ENCODE results near the gene AVPR1B. TPM values are rescaled to one million over a fixed set of nuclear protein-coding genes. Genes with fewer than 3 reads are reported as not detected.

AVPR1B gene
- total and polyA plus RNA-seq, 2 donors (not counting 3 experiments of a cell fraction or from before 2014, with no cell fraction given), result not detected

DNA sequence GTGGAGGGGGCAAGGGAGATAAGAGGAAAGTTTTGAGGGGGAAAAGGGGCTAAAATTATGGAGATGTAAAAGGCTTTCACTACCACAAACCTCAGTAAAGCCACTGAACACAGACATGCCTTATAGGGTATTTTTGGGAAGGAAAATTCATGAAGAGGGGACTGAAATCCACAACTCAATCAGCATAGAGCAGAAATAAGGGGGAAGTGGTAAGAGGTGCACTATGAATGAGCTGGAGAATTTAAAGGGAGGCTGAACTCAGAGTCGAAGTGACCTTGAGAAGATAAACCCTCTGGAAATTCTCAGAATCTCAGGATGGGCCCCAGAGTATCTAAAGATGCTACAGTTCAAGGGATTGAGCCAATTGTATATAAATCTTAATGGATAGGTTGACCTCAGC, 48.9 kb downstream of the AVPR1B start:
- Histone ChIP-seq H2AFZ (ENCODE audit: low read depth, low read length) (no peak overlapping the region), H3K9me1 (replicated peaks; ENCODE audit: control insufficient read depth, extremely low read depth, insufficient read depth, low read length) (no peaks in the 10 kb centered on the region), H3K79me2 (ENCODE audit: control insufficient read depth, insufficient read depth, low read length) (no peaks in the 10 kb centered on the region), H3K27me3 (ENCODE audit: control insufficient read depth in 2 of 2, insufficient read depth in 2 of 2, low read length in 2 of 2) (peaks cover 16 to 23% of the 10 kb centered on the region in 2 experiments), H3K4me3 (replicated peaks in 1 of 3; ENCODE audit: insufficient read depth in 1 of 3, low read depth in 1 of 3, low read length in 3 of 3) (no peak overlapping the region), H3K9me3 (replicated peaks; ENCODE audit: control insufficient read depth, insufficient read depth, low read length) (no peaks in the 10 kb centered on the region), H4K20me1 (replicated peaks; ENCODE audit: control insufficient read depth, extremely low read depth, insufficient read depth, low read length) (no peaks in the 10 kb centered on the region), H3K9ac (replicated peaks; ENCODE audit: extremely low read depth, insufficient read depth, low read length) (no peak overlapping the region), H3K27ac (ENCODE audit: insufficient read depth, low read depth, low read length) (no peak overlapping the region), H3K4me2 (ENCODE audit: insufficient read depth, low read length) (no peak overlapping the region), H3K4me1 (ENCODE audit: control insufficient read depth, extremely low read depth, insufficient read depth, low read length) (no peaks in the 10 kb centered on the region), H3K36me3 (ENCODE audit: control insufficient read depth in 2 of 2, extremely low read depth in 1 of 2, insufficient read depth in 2 of 2, low read length in 2 of 2) (no peaks in the 10 kb centered on the region)
- no TSS peak for BruUV-seq (replicated peaks)
- TF ChIP-seq GATA2 (IDR thresholded peaks at IDR 0.05; ENCODE audit: insufficient read depth, insufficient read length, low read depth, low read length), result no peak
- TF ChIP-seq FOS (IDR thresholded peaks at IDR 0.05; ENCODE audit: borderline replicate concordance, insufficient read depth, low read length), result no peak
- no peak for TF ChIP-seq POLR2AphosphoS5 (IDR thresholded peaks at IDR 0.05; ENCODE audit: insufficient read depth, low read depth, low read length)
- no peak for TF ChIP-seq CTCF (IDR thresholded peaks at IDR 0.05; ENCODE audit: extremely low read depth in 1 of 2, insufficient read depth in 1 of 2, low read depth in 1 of 2, low read length in 2 of 2)
- TF ChIP-seq, protein P1, sequence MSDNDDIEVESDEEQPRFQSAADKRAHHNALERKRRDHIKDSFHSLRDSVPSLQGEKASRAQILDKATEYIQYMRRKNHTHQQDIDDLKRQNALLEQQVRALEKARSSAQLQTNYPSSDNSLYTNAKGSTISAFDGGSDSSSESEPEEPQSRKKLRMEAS (IDR thresholded peaks at IDR 0.05; ENCODE audit: insufficient read depth, insufficient read length), result no peak
- no peak for TF ChIP-seq EZH2 (IDR thresholded peaks at IDR 0.05; ENCODE audit: borderline replicate concordance, low read depth, low read length, severe bottlenecking)
- no peak for TF ChIP-seq POLR2A (IDR thresholded peaks at IDR 0.05; ENCODE audit: low read depth, low read length)
- TF ChIP-seq JUN (IDR thresholded peaks at IDR 0.05; ENCODE audit: borderline replicate concordance, insufficient read depth, insufficient read length, low read depth), result no peak
- TF ChIP-seq MYC (IDR thresholded peaks at IDR 0.05; ENCODE audit: low read depth, low read length), result no peak
- POLR2A ChIA-PET, result no interaction called here
- intact Hi-C loops (cut with micrococcal nuclease) (no loop called here), dilution Hi-C loops (cut with MboI; ENCODE audit: extremely low pct_ligation_motif_present, low sequenced_read_pairs) (no loop called here)
- CTCF ChIA-PET, result interaction anchor here (1.0 kb wide), 1 partner anchor 91 kb away, joined by 3 read pairs; no protein-coding TSS in a partner anchor
- DNase-seq (ENCODE audit: low read depth, low spot score), result no peak
- no peak for FAIRE-seq

All from endothelial cell of umbilical vein (primary cell).